Keratinocyte (primary cell): ENCODE measurements around the gene ATF7. TPM values are rescaled to one million over a fixed set of nuclear protein-coding genes. Genes with fewer than 3 reads are reported as not detected.

Experiments used
- DNase-seq: peaks from one replicate; pipeline ENCODE4 v3.0.0-alpha.2; 2011; ENCODE audit warnings: low read depth, missing footprints, low spot score
- FAIRE-seq: peaks from 2 replicates; lab custom pipeline; 2011; peaks lifted over from hg19 to GRCh38; lab: Jason Lieb, UNC
- H2AFZ ChIP-seq: 2 replicates; pipeline ENCODE4 v1.6.0; 2012; ENCODE audit warnings: low read length, control low read depth, inconsistent platforms; ENCODE audit not compliant: control insufficient read depth
- H3K27ac ChIP-seq: 2 replicates; pipeline ENCODE4 v1.5.1; 2011; ENCODE audit warnings: low read length; ENCODE audit not compliant: control insufficient read depth, insufficient read depth
- H3K27me3 ChIP-seq: 3 replicates; pipeline ENCODE4 v1.6.0; 2011; ENCODE audit warnings: low read length; ENCODE audit not compliant: control insufficient read depth, insufficient read depth; ENCODE audit errors: extremely low read depth
- H3K36me3 ChIP-seq, 2 experiments: 2 replicates in 1 of 2; 3 replicates in 1 of 2; pipeline ENCODE4 v1.5.1; 2011; ENCODE audit warnings: low read length in 2 of 2, mild to moderate bottlenecking in 1 of 2; ENCODE audit not compliant: control insufficient read depth in 2 of 2, insufficient read depth in 2 of 2; ENCODE audit errors: extremely low read depth in 1 of 2
- H3K4me1 ChIP-seq: 3 replicates; pipeline ENCODE4 v1.5.1; 2011; ENCODE audit warnings: low read length; ENCODE audit not compliant: control insufficient read depth, insufficient read depth; ENCODE audit errors: extremely low read depth
- H3K4me2 ChIP-seq: 3 replicates; pipeline ENCODE4 v1.6.0; 2011; ENCODE audit warnings: low read depth, low read length; ENCODE audit not compliant: control insufficient read depth, insufficient read depth; ENCODE audit errors: extremely low read depth
- H3K4me3 ChIP-seq, 3 experiments: fragments of 200-600 bp in 1 of 3; sonication (generic) in 1 of 3; 2 replicates in 2 of 3; 3 replicates in 1 of 3; pipeline ENCODE4 v1.5.1; 2011 to 2016; ENCODE audit warnings: low read length in 3 of 3, mild to moderate bottlenecking in 3 of 3, control low read depth in 2 of 3, inconsistent platforms in 1 of 3, low read depth in 1 of 3, mixed read lengths in 1 of 3, mixed run types in 1 of 3, moderate library complexity in 1 of 3; ENCODE audit not compliant: control insufficient read depth in 2 of 3, insufficient read depth in 2 of 3; ENCODE audit errors: extremely low read depth in 1 of 3
- H3K79me2 ChIP-seq: 2 replicates; pipeline ENCODE4 v1.6.0; 2012; ENCODE audit warnings: low read length; ENCODE audit not compliant: control insufficient read depth, insufficient read depth
- H3K9ac ChIP-seq: 3 replicates; pipeline ENCODE4 v1.6.0; 2011; ENCODE audit warnings: low read length; ENCODE audit not compliant: control insufficient read depth, insufficient read depth; ENCODE audit errors: extremely low read depth
- H3K9me1 ChIP-seq: 3 replicates; pipeline ENCODE4 v1.6.0; 2011; ENCODE audit warnings: low read length; ENCODE audit not compliant: control insufficient read depth, insufficient read depth; ENCODE audit errors: extremely low read depth
- H3K9me3 ChIP-seq: 2 replicates; pipeline ENCODE4 v1.5.1; 2012; ENCODE audit warnings: low read depth, low read length; ENCODE audit not compliant: control insufficient read depth
- H4K20me1 ChIP-seq: 3 replicates; pipeline ENCODE4 v1.6.0; 2011; ENCODE audit warnings: low read length; ENCODE audit not compliant: control insufficient read depth, insufficient read depth; ENCODE audit errors: extremely low read depth
- EZH2 ChIP-seq: IDR thresholded peaks from one replicate; pipeline ENCODE4 v1.6.1; 2012; ENCODE audit warnings: inconsistent platforms, mild to moderate bottlenecking, low read length, moderate library complexity
- dilution Hi-C: fragments of 300-500 bp; cut with MboI; formaldehyde crosslinking; loops from one replicate; pipeline ENCODE4 v1.7.0; 2020; ENCODE audit warnings: low sequenced_read_pairs; ENCODE audit not compliant: extremely low pct_ligation_motif_present
- polyA plus RNA-seq, 5 experiments: library from polyadenylated mRNA; depleted of rRNA in 3 of 5; stranded (reverse) in 3 of 5; stranded (forward) in 1 of 5; unstranded in 1 of 5; fragments of >200 nt; gene quantifications; 1 replicate in 1 of 5; 2 replicates in 3 of 5; 3 replicates in 1 of 5; pipeline versions ENCODE4 v1.2.1 to v1.2.3, GENCODE V29; 2011 to 2012; ENCODE audit warnings: missing spikeins in 2 of 5, low read depth in 1 of 5, low replicate concordance in 1 of 5
- TF ChIP-seq, protein P1 (sequence below), 3 experiments: IDR thresholded peaks in 1 of 3; conservative IDR thresholded peaks in 1 of 3; optimal IDR thresholded peaks in 1 of 3; 2 replicates in 2 of 3; 3 replicates in 1 of 3; pipeline versions ENCODE3 to v1.5.1; 2011; ENCODE audit warnings: low read length in 3 of 3, mild to moderate bottlenecking in 3 of 3, moderate library complexity in 2 of 3, control low read depth in 1 of 3, inconsistent platforms in 1 of 3; ENCODE audit not compliant: insufficient read depth in 2 of 3; ENCODE audit errors: extremely low read depth in 1 of 3

The ATF7 gene
- polyA plus RNA-seq, 1 donor (not counting 4 experiments of a cell fraction or from before 2014, with no cell fraction given), result 16.3 TPM

DNA sequence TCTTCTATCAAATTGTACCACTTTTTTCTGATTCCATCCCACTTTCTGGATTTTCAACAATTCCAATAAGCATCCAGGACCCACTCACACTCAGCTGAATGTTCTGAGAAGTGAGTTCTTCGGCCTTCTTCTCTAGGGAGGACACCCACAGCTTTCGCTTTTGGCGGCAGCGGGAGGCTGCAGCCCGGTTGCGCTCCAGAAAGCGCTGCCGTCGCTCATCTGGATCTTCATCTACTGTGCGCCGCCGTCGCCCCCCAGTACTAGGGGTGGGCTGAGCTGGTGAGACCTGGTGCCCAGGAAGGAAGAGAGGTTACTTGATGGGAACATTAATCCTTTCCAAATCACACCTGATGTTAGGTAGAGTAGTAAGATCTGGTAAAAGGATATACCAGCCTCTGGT lies 101.7 kb downstream of the ATF7 start:
- no peaks in the 10 kb centered on the region for H3K4me1 ChIP-seq
- no peak overlapping the region for H3K4me3 ChIP-seq
- no peak overlapping the region for H2AFZ ChIP-seq
- H3K79me2 ChIP-seq, result no peaks in the 10 kb centered on the region
- H3K36me3 ChIP-seq, result peaks cover 6 to 18% of the 10 kb centered on the region in 2 experiments
- no peaks in the 10 kb centered on the region for H4K20me1 ChIP-seq
- H3K4me2 ChIP-seq, result no peak overlapping the region
- H3K9ac ChIP-seq, result no peak overlapping the region
- no peaks in the 10 kb centered on the region for H3K9me1 ChIP-seq
- no peaks in the 10 kb centered on the region for H3K9me3 ChIP-seq
- DNase-seq (no peak), FAIRE-seq (no peak)
- no peaks in the 10 kb centered on the region for H3K27me3 ChIP-seq
- dilution Hi-C loops, result no loop called here
- no peak overlapping the region for H3K27ac ChIP-seq
- TF ChIP-seq, protein P1, sequence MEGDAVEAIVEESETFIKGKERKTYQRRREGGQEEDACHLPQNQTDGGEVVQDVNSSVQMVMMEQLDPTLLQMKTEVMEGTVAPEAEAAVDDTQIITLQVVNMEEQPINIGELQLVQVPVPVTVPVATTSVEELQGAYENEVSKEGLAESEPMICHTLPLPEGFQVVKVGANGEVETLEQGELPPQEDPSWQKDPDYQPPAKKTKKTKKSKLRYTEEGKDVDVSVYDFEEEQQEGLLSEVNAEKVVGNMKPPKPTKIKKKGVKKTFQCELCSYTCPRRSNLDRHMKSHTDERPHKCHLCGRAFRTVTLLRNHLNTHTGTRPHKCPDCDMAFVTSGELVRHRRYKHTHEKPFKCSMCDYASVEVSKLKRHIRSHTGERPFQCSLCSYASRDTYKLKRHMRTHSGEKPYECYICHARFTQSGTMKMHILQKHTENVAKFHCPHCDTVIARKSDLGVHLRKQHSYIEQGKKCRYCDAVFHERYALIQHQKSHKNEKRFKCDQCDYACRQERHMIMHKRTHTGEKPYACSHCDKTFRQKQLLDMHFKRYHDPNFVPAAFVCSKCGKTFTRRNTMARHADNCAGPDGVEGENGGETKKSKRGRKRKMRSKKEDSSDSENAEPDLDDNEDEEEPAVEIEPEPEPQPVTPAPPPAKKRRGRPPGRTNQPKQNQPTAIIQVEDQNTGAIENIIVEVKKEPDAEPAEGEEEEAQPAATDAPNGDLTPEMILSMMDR (optimal IDR thresholded peaks at IDR 0.05 in 1 of 3, IDR thresholded peaks at IDR 0.05 in 1 of 3, conservative IDR thresholded peaks at IDR 0.05 in 1 of 3; ENCODE audit: extremely low read depth in 1 of 3, insufficient read depth in 2 of 3, low read length in 3 of 3), result no peak
- no peak for TF ChIP-seq EZH2

DNA sequence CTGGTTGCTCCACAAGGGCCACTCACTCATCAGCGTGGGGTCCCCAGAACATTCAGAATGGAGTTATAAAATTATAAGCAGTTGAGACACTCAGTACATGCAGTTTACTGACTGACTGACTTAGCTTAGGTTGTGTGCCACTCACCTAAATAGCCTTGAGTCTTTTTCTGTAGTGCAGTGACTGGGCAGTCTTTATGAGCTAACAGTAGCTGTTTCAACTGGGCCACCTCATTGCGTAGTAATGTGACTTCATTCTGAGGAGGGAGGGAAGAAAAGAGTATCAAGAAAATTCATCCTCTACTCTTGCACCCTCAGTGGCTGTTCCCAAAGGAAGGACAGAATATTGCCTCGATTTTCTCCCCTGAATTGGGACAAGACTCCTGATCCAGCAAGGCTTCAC lies 103.1 kb downstream of the ATF7 start:
- Histone ChIP-seq H3K79me2 (no peaks in the 10 kb centered on the region), H3K9me3 (no peaks in the 10 kb centered on the region), H3K27ac (no peak overlapping the region), H3K4me2 (no peak overlapping the region), H4K20me1 (no peaks in the 10 kb centered on the region), H3K9me1 (no peaks in the 10 kb centered on the region), H3K27me3 (no peaks in the 10 kb centered on the region), H3K4me3 (no peak overlapping the region), H3K4me1 (no peaks in the 10 kb centered on the region), H3K9ac (no peak overlapping the region), H3K36me3 (peaks cover 6 to 17% of the 10 kb centered on the region in 2 experiments), H2AFZ (no peak overlapping the region)
- TF ChIP-seq EZH2, result no peak
- TF ChIP-seq, protein P1 (optimal IDR thresholded peaks at IDR 0.05 in 1 of 3, IDR thresholded peaks at IDR 0.05 in 1 of 3, conservative IDR thresholded peaks at IDR 0.05 in 1 of 3; ENCODE audit: extremely low read depth in 1 of 3, insufficient read depth in 2 of 3, low read length in 3 of 3), result no peak
- FAIRE-seq (no peak), DNase-seq (no peak)
- dilution Hi-C loops, result no loop called here
